Mesenchymal stem cell (in vitro differentiated cells and primary cell): Measurements from ENCODE around the gene TCTA.

Experiments used
- DNase-seq: peaks from one replicate; pipeline ENCODE4 v3.0.0-alpha.2; 2013
- H2AFZ ChIP-seq: one replicate; pipeline ENCODE4 v1.6.1; 2013; ENCODE audit warnings: low read depth, mild to moderate bottlenecking, control low read depth, inconsistent platforms, low read length, moderate library complexity
- H2AK5ac ChIP-seq: 2 replicates; pipeline ENCODE4 v1.6.1; 2013; ENCODE audit warnings: low read length, moderate library complexity, mild to moderate bottlenecking, inconsistent platforms; ENCODE audit not compliant: severe bottlenecking
- H2BK120ac ChIP-seq: one replicate; pipeline ENCODE4 v1.6.1; 2013; ENCODE audit warnings: low read depth, mild to moderate bottlenecking, inconsistent platforms, low read length, moderate library complexity
- H2BK12ac ChIP-seq, 2 experiments: one replicate each; pipeline ENCODE4 v1.6.1; 2013; ENCODE audit warnings: inconsistent platforms in 2 of 2, low read length in 2 of 2, mild to moderate bottlenecking in 2 of 2, moderate library complexity in 2 of 2, control low read depth in 1 of 2
- H2BK15ac ChIP-seq: one replicate; pipeline ENCODE4 v1.6.1; 2013; ENCODE audit warnings: mild to moderate bottlenecking, low read depth, inconsistent platforms; ENCODE audit not compliant: poor library complexity, severe bottlenecking
- H2BK5ac ChIP-seq: 2 replicates; pipeline ENCODE4 v1.6.1; 2013; ENCODE audit warnings: low read depth, mild to moderate bottlenecking, low read length, control low read depth, inconsistent platforms; ENCODE audit not compliant: poor library complexity, severe bottlenecking
- H3K14ac ChIP-seq, 2 experiments: one replicate each; pipeline ENCODE4 v1.6.1; 2013; ENCODE audit warnings: inconsistent platforms in 2 of 2, low read length in 2 of 2, control low read depth in 1 of 2, mild to moderate bottlenecking in 1 of 2, moderate library complexity in 1 of 2
- H3K18ac ChIP-seq, 2 experiments: one replicate each; pipeline ENCODE4 v1.6.1; 2013; ENCODE audit warnings: inconsistent platforms in 2 of 2, low read length in 2 of 2, control low read depth in 1 of 2, low read depth in 1 of 2, mild to moderate bottlenecking in 1 of 2
- H3K23ac ChIP-seq, 2 experiments: one replicate each; pipeline ENCODE4 v1.6.1; 2013; ENCODE audit warnings: inconsistent platforms in 2 of 2, low read length in 2 of 2, mild to moderate bottlenecking in 2 of 2, moderate library complexity in 2 of 2, control low read depth in 1 of 2
- H3K27ac ChIP-seq: 2 replicates; pipeline ENCODE4 v1.5.1; 2013; ENCODE audit warnings: mild to moderate bottlenecking, moderate library complexity, low read length, control low read depth, inconsistent platforms; ENCODE audit not compliant: poor library complexity, severe bottlenecking
- H3K27me3 ChIP-seq, 2 experiments: 2 replicates each; pipeline versions ENCODE4 v1.6.1 to v1.7.0; 2013; ENCODE audit warnings: low read length in 2 of 2, mild to moderate bottlenecking in 2 of 2, moderate library complexity in 2 of 2, control low read depth in 1 of 2, inconsistent platforms in 1 of 2; ENCODE audit not compliant: control insufficient read depth in 1 of 2, insufficient read depth in 1 of 2
- H3K36me3 ChIP-seq, 2 experiments: 2 replicates each; pipeline versions ENCODE4 v1.6.1 to v1.7.0; 2013; ENCODE audit warnings: low read length in 2 of 2, control low read depth in 1 of 2, inconsistent platforms in 1 of 2, low read depth in 1 of 2, mild to moderate bottlenecking in 1 of 2; ENCODE audit not compliant: insufficient read depth in 2 of 2, control insufficient read depth in 1 of 2
- H3K4ac ChIP-seq, 2 experiments: one replicate each; pipeline ENCODE4 v1.6.1; 2013; ENCODE audit warnings: inconsistent platforms in 2 of 2, low read length in 2 of 2, mild to moderate bottlenecking in 2 of 2, moderate library complexity in 2 of 2, control low read depth in 1 of 2, low read depth in 1 of 2
- H3K4me1 ChIP-seq: 2 replicates; pipeline ENCODE4 v1.6.1; 2013; ENCODE audit warnings: low read depth, low read length, control low read depth; ENCODE audit not compliant: control insufficient read depth, insufficient read depth
- H3K4me2 ChIP-seq: 2 replicates; pipeline ENCODE4 v1.6.1; 2013; ENCODE audit warnings: low read length, mild to moderate bottlenecking, inconsistent platforms; ENCODE audit not compliant: poor library complexity, severe bottlenecking
- H3K4me3 ChIP-seq, 2 experiments: 2 replicates each; pipeline versions ENCODE4 v1.5.1 to v1.7.0; 2013; ENCODE audit warnings: low read length in 2 of 2, mild to moderate bottlenecking in 2 of 2, control low read depth in 1 of 2, low read depth in 1 of 2; ENCODE audit not compliant: insufficient read depth in 1 of 2
- H3K79me1 ChIP-seq: replicated peaks from 2 replicates; pipeline ENCODE4 v1.6.1; 2013; ENCODE audit warnings: mild to moderate bottlenecking, control low read depth, low read length, inconsistent platforms; ENCODE audit not compliant: poor library complexity, severe bottlenecking
- H3K9ac ChIP-seq: 2 replicates; pipeline ENCODE4 v1.7.0; 2013; ENCODE audit warnings: mild to moderate bottlenecking, low read length, moderate library complexity
- H3K9me3 ChIP-seq: 2 replicates; pipeline ENCODE4 v1.7.0; 2013; ENCODE audit warnings: mild to moderate bottlenecking, low read length; ENCODE audit not compliant: control insufficient read depth
- H4K8ac ChIP-seq: one replicate; pipeline ENCODE4 v1.6.1; 2013; ENCODE audit warnings: inconsistent platforms, mild to moderate bottlenecking, low read length, moderate library complexity
- H4K91ac ChIP-seq: one replicate; pipeline ENCODE4 v1.6.1; 2013; ENCODE audit warnings: mild to moderate bottlenecking, low read length, inconsistent platforms
- WGBS: methylation state at CpG from one replicate; pipeline ENCODE4 v1.1.7; 2013; ENCODE audit warnings: mixed read lengths; 5-methylcytosine and 5-hydroxymethylcytosine counted together

Gene TCTA

DNA sequence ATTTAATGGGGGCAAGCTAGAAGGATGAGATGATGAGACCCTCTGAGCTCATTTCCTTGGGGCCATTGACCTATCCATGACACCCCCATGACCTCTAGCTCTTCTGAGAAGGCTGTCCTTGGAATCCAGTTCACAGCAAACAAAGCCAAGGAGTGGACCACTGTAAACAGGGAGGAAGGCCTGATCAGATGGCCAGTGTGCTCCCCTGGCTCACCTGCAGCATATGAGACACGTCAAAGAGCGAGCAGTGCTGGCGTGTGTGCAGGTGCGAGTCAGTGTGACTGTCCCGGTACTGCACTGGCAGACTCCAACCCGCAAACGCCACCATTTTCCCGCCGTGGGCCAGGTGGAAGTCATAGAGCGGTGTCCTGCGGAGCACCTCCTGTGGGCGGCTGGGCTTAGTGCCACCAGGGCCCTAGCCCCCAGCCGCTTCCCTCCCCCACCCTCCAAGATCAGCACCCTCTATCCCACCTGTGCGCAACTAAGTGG lies 9.7 kb downstream of the TCTA start:
- no peaks in the 10 kb centered on the region for H3K27me3 ChIP-seq

DNA sequence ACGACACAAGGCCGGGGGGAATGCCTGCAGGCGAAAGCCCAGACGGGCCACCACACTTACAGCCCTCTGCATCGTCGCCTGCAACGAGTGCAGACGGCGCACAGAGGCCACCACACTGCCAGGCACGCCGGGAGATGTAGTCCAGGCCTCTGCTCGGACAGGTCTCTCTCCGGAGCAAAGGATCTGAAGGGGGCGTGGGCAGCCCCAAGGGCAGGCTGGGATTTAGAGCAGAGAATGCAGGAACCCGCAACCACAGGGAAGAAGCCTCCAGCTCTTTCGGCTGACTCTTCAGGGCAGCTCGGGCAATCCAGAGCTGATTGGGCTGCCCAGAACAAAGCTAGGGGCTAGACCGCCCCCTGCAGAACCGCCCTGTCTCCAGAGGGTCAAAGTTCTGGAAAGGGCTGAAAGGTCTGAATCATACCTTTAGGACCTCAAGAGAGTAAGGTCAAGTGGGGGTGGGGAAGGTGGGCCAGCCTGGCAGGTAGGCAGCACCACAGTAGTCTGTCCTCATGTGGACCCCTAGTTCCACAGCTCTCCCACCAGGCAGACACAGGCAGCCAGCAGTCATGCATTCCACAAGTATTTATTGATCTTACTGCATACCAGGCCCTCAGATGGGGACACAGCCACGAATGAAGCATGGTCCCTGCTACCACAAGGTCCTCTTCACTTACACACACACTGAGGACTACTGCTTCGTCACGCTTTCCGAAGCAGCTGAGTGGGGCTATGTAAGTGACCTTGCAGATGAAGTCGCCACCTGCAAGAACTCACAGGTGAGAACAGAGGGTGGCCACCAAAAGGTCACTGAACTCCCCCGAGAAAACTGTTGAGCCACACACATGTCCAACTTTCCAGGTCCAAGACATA lies 10.4 kb downstream of the TCTA start, which contains the start of gene AMT:
AMT (minus strand) TSS at position 95 of the 870 bp plus-strand sequence; CDS start at position 72, 23 bp downstream.
- DNase-seq: peak; percentile 72
- H2BK5ac ChIP-seq: no peak within 1 kb of the TSS
- no peak within 1 kb of the TSS for H3K9ac ChIP-seq
- peak within 1 kb of the TSS in 1 of 2 experiments; percentile 92 for H3K14ac ChIP-seq
- peaks cover 10% of the 10 kb centered on the region for H3K79me1 ChIP-seq
- H3K23ac ChIP-seq: peak within 1 kb of the TSS in 1 of 2 experiments; percentile 94
- H3K27ac ChIP-seq: peak within 1 kb of the TSS; percentile 13
- peak within 1 kb of the TSS; percentile 7 to 83 for H3K4ac ChIP-seq
- H3K27me3 ChIP-seq: no peaks in the 10 kb centered on the region
- H4K8ac ChIP-seq: peak within 1 kb of the TSS; percentile 92
- H3K36me3 ChIP-seq: peaks cover 44 to 51% of the 10 kb centered on the region in 2 experiments
- H2AFZ ChIP-seq: peak within 1 kb of the TSS; percentile 19
- peak within 1 kb of the TSS in 1 of 2 experiments; percentile 23 for H3K4me3 ChIP-seq
- peak within 1 kb of the TSS; percentile 7 to 75 for H2BK12ac ChIP-seq
- no peak within 1 kb of the TSS for H2BK15ac ChIP-seq
- no peak within 1 kb of the TSS for H2BK120ac ChIP-seq
- 29% methylated on average over 25 of the region's 25 CpGs for WGBS
- H3K4me2 ChIP-seq: peak within 1 kb of the TSS; percentile 78
- H2AK5ac ChIP-seq: peak within 1 kb of the TSS; percentile 23
- H3K4me1 ChIP-seq: peaks cover 21% of the 10 kb centered on the region
- no peaks in the 10 kb centered on the region for H3K9me3 ChIP-seq
- H4K91ac ChIP-seq: peak within 1 kb of the TSS; percentile 5
- H3K18ac ChIP-seq: peak within 1 kb of the TSS; percentile 46 to 91

More for the DNA sequence above, 9.7 kb downstream of the TCTA start:
- Histone ChIP-seq H3K4me2 (peak overlapping the region; percentile 78), H2BK5ac (no peak overlapping the region), H3K4ac (peak overlapping the region; percentile 7 to 83), H3K79me1 (peaks cover 16% of the 10 kb centered on the region), H2AK5ac (peak overlapping the region; percentile 23), H3K23ac (peak overlapping the region in 1 of 2 experiments; percentile 94), H3K18ac (peak overlapping the region; percentile 46 to 91), H3K36me3 (peaks cover 51 to 58% of the 10 kb centered on the region in 2 experiments), H3K14ac (peak overlapping the region in 1 of 2 experiments; percentile 92), H2BK12ac (peak overlapping the region; percentile 7 to 75), H3K9me3 (no peaks in the 10 kb centered on the region), H3K4me1 (peaks cover 27% of the 10 kb centered on the region), H3K27ac (peak overlapping the region; percentile 5), H3K9ac (no peak overlapping the region), H2BK15ac (no peak overlapping the region), H2AFZ (peak overlapping the region; percentile 19), H2BK120ac (no peak overlapping the region), H4K91ac (peak overlapping the region; percentile 5), H3K4me3 (peak overlapping the region in 1 of 2 experiments; percentile 23), H4K8ac (peak overlapping the region; percentile 92)
- WGBS: 12% methylated on average over 14 of the region's 14 CpGs
- DNase-seq: no peak

DNA sequence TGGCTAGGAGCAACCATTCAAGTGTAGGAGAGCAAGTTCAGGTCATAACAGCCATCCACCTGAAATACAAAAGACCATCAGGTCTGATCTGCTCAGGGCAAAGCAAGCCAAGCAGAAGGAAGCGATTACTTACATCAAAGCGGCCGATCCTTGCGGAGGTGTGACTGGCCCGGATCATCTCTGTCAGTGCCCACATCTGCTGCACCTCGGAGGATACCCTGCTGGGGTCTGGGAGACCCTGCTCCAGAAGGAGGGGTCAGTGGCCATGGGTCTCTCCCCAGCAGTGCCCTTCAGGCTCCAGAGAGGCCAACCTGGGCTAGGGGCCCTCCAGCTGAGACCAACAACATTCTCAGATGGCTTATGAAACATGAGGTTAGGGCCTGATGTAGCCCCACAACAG lies 12.6 kb downstream of the TCTA start:
- Histone ChIP-seq H3K4ac (no peak overlapping the region), H2AFZ (no peak overlapping the region), H3K9me3 (no peaks in the 10 kb centered on the region), H3K27ac (no peak overlapping the region), H3K23ac (no peak overlapping the region), H3K14ac (no peak overlapping the region), H2BK12ac (no peak overlapping the region), H2BK120ac (no peak overlapping the region), H3K36me3 (peaks cover 33 to 37% of the 10 kb centered on the region in 2 experiments), H3K4me1 (peaks cover 18% of the 10 kb centered on the region), H2BK5ac (no peak overlapping the region), H2AK5ac (no peak overlapping the region), H4K8ac (no peak overlapping the region), H3K27me3 (no peaks in the 10 kb centered on the region), H2BK15ac (no peak overlapping the region), H3K4me3 (no peak overlapping the region), H3K79me1 (peaks cover 7% of the 10 kb centered on the region), H3K18ac (no peak overlapping the region), H4K91ac (no peak overlapping the region), H3K9ac (no peak overlapping the region), H3K4me2 (no peak overlapping the region)
- WGBS: 91% methylated on average over 6 of the region's 6 CpGs
- DNase-seq: no peak

DNA sequence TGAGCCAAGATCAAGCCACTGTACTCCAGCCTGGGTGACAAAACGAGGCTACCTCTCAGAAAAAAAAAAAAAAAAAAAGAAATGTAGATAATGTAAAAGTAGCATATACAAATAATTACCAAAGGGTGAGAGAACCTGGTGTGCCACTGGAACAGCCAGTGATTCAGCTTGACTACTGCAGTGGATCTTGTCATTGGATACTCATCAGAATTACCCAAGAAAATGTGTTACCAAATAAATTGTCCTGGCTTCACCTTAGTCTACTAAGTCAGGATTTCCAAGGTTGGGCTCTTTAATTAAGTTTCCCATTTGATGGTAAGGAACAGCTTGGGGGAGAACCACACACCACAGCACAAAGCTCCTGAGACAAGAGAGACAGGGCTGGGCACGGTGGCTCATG lies 15.4 kb downstream of the TCTA start:
- Histone ChIP-seq H3K36me3 (peaks cover 24 to 29% of the 10 kb centered on the region in 2 experiments), H2BK12ac (no peak overlapping the region), H3K4me2 (no peak overlapping the region), H3K79me1 (peaks cover 4% of the 10 kb centered on the region), H4K91ac (no peak overlapping the region), H3K23ac (no peak overlapping the region), H4K8ac (no peak overlapping the region), H3K4me3 (no peak overlapping the region), H3K27me3 (no peaks in the 10 kb centered on the region), H2BK120ac (no peak overlapping the region), H3K18ac (no peak overlapping the region), H3K14ac (no peak overlapping the region), H3K27ac (no peak overlapping the region), H3K9ac (no peak overlapping the region), H2BK5ac (no peak overlapping the region), H3K4ac (no peak overlapping the region), H3K4me1 (peaks cover 6% of the 10 kb centered on the region), H2AFZ (no peak overlapping the region), H3K9me3 (no peaks in the 10 kb centered on the region), H2BK15ac (no peak overlapping the region), H2AK5ac (no peak overlapping the region)
- 100% methylated on average over 1 of the region's 2 CpGs for WGBS
- DNase-seq: no peak
